ENCODE measurements around the gene ACOT13.
"Not testable (repeated sequence)": the region's sequence is repeated elsewhere in the genome, so short reads cannot be mapped to it uniquely, and the experiment has no call there.

Gene ACOT13

GRCh38 chr6:24734166-24734565 is 67.3 kb downstream of the ACOT13 start:
- no peak for DNase-seq

GRCh38 chr6:24734710-24735109 is 67.8 kb downstream of the ACOT13 start:
- not testable (repeated sequence) for DNase-seq

GRCh38 chr6:24738741-24739140 is 71.9 kb downstream of the ACOT13 start:
- DNase-seq: no peak

- no peak for DNase-seq
These were observed 74.0 kb downstream of the ACOT13 start for GRCh38 chr6:24740861-24741260.

GRCh38 chr6:24742216-24742738 is 75.4 kb downstream of the ACOT13 start:
- no peak for DNase-seq

- peak; percentile 97 for DNase-seq
These were observed 76.5 kb downstream of the ACOT13 start for GRCh38 chr6:24743265-24743943.

GRCh38 chr6:24743944-24744335 is 77.1 kb downstream of the ACOT13 start:
- no peak for DNase-seq

GRCh38 chr6:24744911-24745310 is 78.0 kb downstream of the ACOT13 start:
- no peak for DNase-seq

GRCh38 chr6:24749297-24749696 is 82.4 kb downstream of the ACOT13 start:
- DNase-seq: no peak

GRCh38 chr6:24750878-24751277 is 84.0 kb downstream of the ACOT13 start:
- not testable (repeated sequence) for DNase-seq

- no peak for DNase-seq
These were observed 85.6 kb downstream of the ACOT13 start for GRCh38 chr6:24752503-24752902.

- DNase-seq: no peak
These were observed 86.1 kb downstream of the ACOT13 start for GRCh38 chr6:24752917-24753492.

GRCh38 chr6:24753545-24753944 is 86.7 kb downstream of the ACOT13 start:
- no peak for DNase-seq

- not testable (repeated sequence) for DNase-seq
These were observed 87.5 kb downstream of the ACOT13 start for GRCh38 chr6:24754378-24754777.
